Measurements from ENCODE around the gene NUP214.

GRCh38 chr9:131258186-131258585, 132.8 kb downstream of the NUP214 start:
- TF ChIP-seq GABPA (IDR thresholded peaks at IDR 0.05; ENCODE audit: low read depth) (no peak), POLR2AphosphoS5 (IDR thresholded peaks at IDR 0.05; ENCODE audit: low read depth) (no peak), CTCF (IDR thresholded peaks at IDR 0.05; ENCODE audit: insufficient read depth, low read length) (no peak), REST (IDR thresholded peaks at IDR 0.05; ENCODE audit: insufficient replicate concordance, low read depth) (no peak), SPI1 (IDR thresholded peaks at IDR 0.05; ENCODE audit: borderline replicate concordance, low read depth) (no peak)
